ENCODE data around the gene ITGA4. TPM values are rescaled to one million over a fixed set of nuclear protein-coding genes. Genes with fewer than 3 reads are reported as not detected.

The ITGA4 gene
- total and polyA plus RNA-seq, 2 donors (not counting 1 experiment from before 2014, with no cell fraction given) = 44.6 to 57.5 TPM

- Histone ChIP-seq H3K27ac (ENCODE audit: insufficient read depth, low read length) (no peak overlapping the region), H3K4me3 (replicated peaks in 1 of 4; ENCODE audit: control extremely low read depth in 1 of 4, insufficient read depth in 1 of 4, low read depth in 3 of 4, low read length in 4 of 4) (no peak overlapping the region), H2AFZ (ENCODE audit: low read length) (no peak overlapping the region), H3K4me2 (ENCODE audit: extremely low read depth, insufficient read depth, low read length) (no peak overlapping the region), H3K9me3 (ENCODE audit: control insufficient read depth, insufficient read depth, low read depth, low read length) (no peaks in the 10 kb centered on the region), H4K20me1 (ENCODE audit: control insufficient read depth, extremely low read depth, insufficient read depth, low read length) (no peaks in the 10 kb centered on the region), H3K36me3 (ENCODE audit: control insufficient read depth, insufficient read depth, low read length) (no peaks in the 10 kb centered on the region), H3K79me2 (ENCODE audit: control insufficient read depth, insufficient read depth, low read length) (no peaks in the 10 kb centered on the region), H3K4me1 (ENCODE audit: control insufficient read depth, extremely low read depth, insufficient read depth, low read length) (no peaks in the 10 kb centered on the region), H3K9ac (ENCODE audit: insufficient read depth, low read length) (no peak overlapping the region), H3K27me3 (ENCODE audit: control insufficient read depth, insufficient read depth, low read length) (no peaks in the 10 kb centered on the region)
- no peak for DNase-seq (ENCODE audit: low read depth in 2 of 2)
- TF ChIP-seq EZH2 (IDR thresholded peaks at IDR 0.05; ENCODE audit: low read length, missing control alignments) = no peak
- no peak for TF ChIP-seq CTCF (conservative IDR thresholded peaks at IDR 0.05 in 1 of 2, IDR thresholded peaks at IDR 0.05 in 1 of 2; ENCODE audit: low read depth in 1 of 2, low read length in 2 of 2)
Observed at GRCh38 chr2:181536730-181537129, 79.5 kb downstream of the ITGA4 start.

- Histone ChIP-seq H2AFZ (ENCODE audit: low read length) (no peak overlapping the region), H3K4me1 (ENCODE audit: control insufficient read depth, extremely low read depth, insufficient read depth, low read length) (no peaks in the 10 kb centered on the region), H3K36me3 (ENCODE audit: control insufficient read depth, insufficient read depth, low read length) (no peaks in the 10 kb centered on the region), H3K4me2 (ENCODE audit: extremely low read depth, insufficient read depth, low read length) (no peak overlapping the region), H4K20me1 (ENCODE audit: control insufficient read depth, extremely low read depth, insufficient read depth, low read length) (no peaks in the 10 kb centered on the region), H3K27me3 (ENCODE audit: control insufficient read depth, insufficient read depth, low read length) (no peaks in the 10 kb centered on the region), H3K27ac (ENCODE audit: insufficient read depth, low read length) (no peak overlapping the region), H3K9me3 (ENCODE audit: control insufficient read depth, insufficient read depth, low read depth, low read length) (no peaks in the 10 kb centered on the region), H3K79me2 (ENCODE audit: control insufficient read depth, insufficient read depth, low read length) (no peaks in the 10 kb centered on the region), H3K4me3 (replicated peaks in 1 of 4; ENCODE audit: control extremely low read depth in 1 of 4, insufficient read depth in 1 of 4, low read depth in 3 of 4, low read length in 4 of 4) (no peak overlapping the region), H3K9ac (ENCODE audit: insufficient read depth, low read length) (no peak overlapping the region)
- TF ChIP-seq EZH2 (IDR thresholded peaks at IDR 0.05; ENCODE audit: low read length, missing control alignments) = no peak
- TF ChIP-seq CTCF (conservative IDR thresholded peaks at IDR 0.05 in 1 of 2, IDR thresholded peaks at IDR 0.05 in 1 of 2; ENCODE audit: low read depth in 1 of 2, low read length in 2 of 2) = no peak
- no peak for DNase-seq (ENCODE audit: low read depth in 2 of 2)
Observed at GRCh38 chr2:181540421-181540820, 83.2 kb downstream of the ITGA4 start.

- Histone ChIP-seq H3K27me3 (ENCODE audit: control insufficient read depth, insufficient read depth, low read length) (no peaks in the 10 kb centered on the region), H3K4me3 (replicated peaks in 1 of 4; ENCODE audit: control extremely low read depth in 1 of 4, insufficient read depth in 1 of 4, low read depth in 3 of 4, low read length in 4 of 4) (no peak overlapping the region), H3K27ac (ENCODE audit: insufficient read depth, low read length) (no peak overlapping the region), H3K36me3 (ENCODE audit: control insufficient read depth, insufficient read depth, low read length) (no peaks in the 10 kb centered on the region), H3K4me1 (ENCODE audit: control insufficient read depth, extremely low read depth, insufficient read depth, low read length) (no peaks in the 10 kb centered on the region), H4K20me1 (ENCODE audit: control insufficient read depth, extremely low read depth, insufficient read depth, low read length) (no peaks in the 10 kb centered on the region), H3K9me3 (ENCODE audit: control insufficient read depth, insufficient read depth, low read depth, low read length) (no peaks in the 10 kb centered on the region), H3K4me2 (ENCODE audit: extremely low read depth, insufficient read depth, low read length) (no peak overlapping the region), H3K79me2 (ENCODE audit: control insufficient read depth, insufficient read depth, low read length) (no peaks in the 10 kb centered on the region), H2AFZ (ENCODE audit: low read length) (no peak overlapping the region), H3K9ac (ENCODE audit: insufficient read depth, low read length) (no peak overlapping the region)
- no peak for DNase-seq (ENCODE audit: low read depth in 2 of 2)
- TF ChIP-seq EZH2 (IDR thresholded peaks at IDR 0.05; ENCODE audit: low read length, missing control alignments) (no peak), CTCF (conservative IDR thresholded peaks at IDR 0.05 in 1 of 2, IDR thresholded peaks at IDR 0.05 in 1 of 2; ENCODE audit: low read depth in 1 of 2, low read length in 2 of 2) (no peak)
Observed at GRCh38 chr2:181542170-181542569, 85.0 kb downstream of the ITGA4 start.

Measured in fibroblast of lung (primary cell).